AG20443 (cell line): Measurements from ENCODE around the gene AHCYL2.
A peak's percentile ranks its signal among the peaks of the same experiment; 100 is the strongest.

Source experiments
- DNase-seq: peaks from one replicate; pipeline ENCODE4 v3.0.0; 2012; ENCODE audit warnings: low spot score, mixed read lengths

The AHCYL2 gene

DNA sequence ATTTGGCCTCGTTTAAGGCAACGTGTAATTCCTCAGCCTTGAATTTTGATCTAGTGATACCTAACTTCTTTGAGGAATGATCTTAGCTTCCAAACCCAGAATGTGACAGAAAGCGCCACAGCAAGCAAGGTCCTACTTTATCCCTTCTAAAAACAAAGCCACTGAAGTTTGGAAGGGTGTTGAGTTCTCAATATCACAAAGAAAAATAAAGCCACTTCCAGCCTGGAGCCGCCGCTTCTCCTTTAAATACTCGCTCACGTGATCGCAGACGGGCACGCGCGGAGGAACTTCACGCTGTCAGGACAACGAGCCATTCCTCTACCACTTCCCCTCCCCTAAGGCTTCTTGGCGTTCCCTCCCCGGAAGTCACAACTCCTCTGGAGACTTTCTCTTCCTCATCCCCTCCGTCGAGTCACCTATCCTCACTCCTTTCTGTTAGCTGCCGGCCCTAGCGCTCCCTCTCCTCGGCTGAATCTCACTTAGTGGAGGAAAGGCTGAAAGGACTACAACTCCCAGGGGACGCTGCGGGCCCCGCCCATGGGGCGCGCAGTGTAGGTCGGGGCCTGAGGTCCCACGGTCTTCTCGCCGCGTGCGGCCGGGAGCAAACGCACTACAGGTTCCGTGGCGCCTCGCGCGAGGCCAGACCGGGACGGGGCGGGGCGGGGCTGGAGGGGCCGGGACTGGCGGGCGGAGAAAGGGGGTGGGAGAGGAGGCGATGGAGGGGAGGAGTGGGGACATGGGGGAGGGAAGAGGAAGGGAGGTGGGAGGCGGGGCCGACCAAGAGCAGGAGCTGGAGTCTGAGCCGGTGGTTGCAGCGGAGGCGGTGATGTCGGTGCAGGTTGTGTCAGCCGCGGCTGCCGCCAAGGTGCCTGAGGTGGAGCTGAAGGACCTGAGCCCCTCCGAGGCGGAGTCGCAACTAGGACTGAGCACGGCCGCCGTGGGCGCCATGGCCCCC lies at the start of gene AHCYL2:
TSS of gene AHCYL2 (plus strand) at position 780 of the 955 bp plus-strand sequence.
- DNase-seq = peak; percentile 98

DNA sequence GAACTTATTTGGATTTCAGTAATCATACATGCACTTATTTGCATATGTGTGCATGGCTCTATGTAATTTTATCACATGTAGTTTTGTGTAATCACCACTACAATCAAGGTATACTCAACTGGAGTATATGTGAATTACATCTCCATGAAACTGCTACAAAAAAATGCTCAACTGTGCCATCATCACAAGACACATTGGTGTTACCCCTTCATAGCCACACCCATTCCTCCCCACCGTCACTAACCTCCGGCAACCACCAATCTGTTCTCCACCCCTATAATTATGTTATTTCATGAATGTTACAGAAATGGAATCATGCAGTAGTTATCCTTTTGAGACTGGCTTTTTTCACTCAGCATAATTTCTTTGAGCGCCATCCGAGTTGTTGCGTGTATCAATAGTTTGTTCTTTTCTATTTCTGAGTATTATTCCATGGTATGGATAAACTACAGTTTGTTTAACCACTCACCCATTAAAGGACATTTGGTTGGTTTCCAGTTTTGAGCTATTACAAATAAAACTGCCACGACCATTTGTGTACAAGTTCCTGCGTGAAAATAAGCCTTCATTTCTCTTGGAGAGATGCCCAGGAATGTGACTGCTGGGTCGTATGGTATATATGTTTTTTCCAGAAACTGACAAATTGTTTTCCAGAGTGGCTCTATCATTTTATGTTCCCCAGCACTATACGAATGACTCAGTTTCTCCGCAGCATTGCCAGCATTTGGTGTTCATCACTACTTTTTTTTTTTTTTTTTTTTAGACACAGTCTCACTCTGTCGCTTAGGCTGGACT lies 47.7 kb upstream of the AHCYL2 start:
- no peak for DNase-seq

DNA sequence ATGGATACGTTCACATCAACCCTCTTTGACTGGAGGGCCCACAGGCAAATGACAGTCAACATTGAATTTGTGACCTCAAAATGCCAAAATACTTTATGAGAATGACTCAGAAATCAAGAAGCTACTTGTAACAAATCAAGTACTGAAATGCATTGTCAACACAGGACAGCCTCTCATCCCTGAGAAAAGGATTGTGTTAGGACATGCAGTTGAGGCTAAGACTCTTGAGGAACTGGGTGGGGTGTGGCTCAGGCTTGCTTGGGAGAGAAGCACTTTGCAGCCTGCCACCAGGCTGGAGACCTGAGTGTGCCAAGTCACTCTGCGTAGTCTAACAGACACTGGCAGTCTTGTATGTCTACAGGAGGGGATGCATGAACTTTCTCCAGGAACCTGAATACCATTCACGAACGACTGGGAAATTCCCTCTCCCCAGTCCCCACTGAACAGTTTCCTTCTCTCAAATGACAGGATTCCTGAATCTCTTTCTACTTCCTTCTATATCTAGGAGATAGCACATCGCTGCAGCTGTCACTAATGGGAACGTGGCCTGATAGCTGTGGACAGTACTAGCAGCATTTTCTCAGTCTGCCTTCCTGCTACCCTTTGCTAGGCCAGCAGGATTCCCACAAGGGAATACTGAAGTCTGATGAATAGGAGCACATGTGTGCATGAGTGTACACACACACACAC lies 39.7 kb upstream of the AHCYL2 start:
- DNase-seq = no peak

DNA sequence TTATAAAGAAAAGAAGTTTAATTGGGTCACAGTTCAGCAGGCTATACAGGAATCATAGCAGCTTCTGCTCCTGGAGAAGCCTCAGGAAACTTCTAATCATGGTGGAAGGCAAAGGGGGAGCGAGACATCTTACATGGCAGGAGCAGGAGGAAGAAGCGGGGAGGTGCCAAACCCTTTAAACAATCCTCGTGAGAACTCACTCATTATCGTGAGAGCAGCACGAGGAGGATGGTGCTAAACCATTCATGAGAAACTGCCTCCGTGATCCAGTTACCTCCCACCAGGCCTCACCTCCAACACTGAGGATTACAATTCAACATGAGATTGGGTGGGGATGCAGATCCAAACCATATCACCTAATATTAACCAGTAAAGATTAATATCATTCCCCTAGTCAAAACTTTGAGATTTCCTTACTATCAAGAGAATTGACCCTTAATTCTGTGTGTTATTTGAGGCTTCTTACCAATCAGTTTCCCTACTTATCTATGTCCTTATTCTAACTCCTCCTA lies 38.0 kb upstream of the AHCYL2 start:
- no peak for DNase-seq

DNA sequence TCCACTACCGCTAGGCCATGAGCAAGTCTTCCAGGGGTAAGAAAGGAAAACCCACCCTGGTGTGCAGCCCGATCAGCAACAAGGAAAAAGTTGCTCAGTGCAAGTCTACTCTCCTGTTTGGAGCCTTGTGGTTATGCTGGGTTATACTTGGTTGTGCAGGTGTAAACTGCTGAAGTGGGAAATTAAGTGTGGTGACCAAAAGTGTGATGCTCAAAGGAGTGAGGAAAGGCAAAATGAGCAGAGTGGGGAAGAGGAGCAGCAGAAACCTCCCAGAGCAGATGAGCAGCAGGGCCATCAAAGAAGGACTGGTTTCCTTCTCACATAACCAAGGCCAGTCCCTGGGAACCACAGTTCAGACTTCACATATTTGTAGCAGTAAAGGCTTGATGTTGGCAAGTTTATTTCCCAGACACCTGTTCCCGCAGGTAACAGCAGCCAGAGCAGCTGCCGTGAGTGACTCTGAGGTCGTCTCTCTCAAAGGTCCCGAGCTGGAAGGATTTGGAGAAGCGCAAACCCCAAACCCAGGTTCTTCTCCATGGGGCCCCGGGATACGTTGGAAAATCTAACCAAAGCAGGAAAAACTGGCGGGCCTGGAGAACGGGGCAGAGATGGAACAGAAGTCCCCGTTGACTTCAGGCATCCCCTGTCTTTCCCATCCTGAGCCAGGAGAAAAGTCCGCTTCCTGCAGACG lies 37.0 kb upstream of the AHCYL2 start:
- no peak for DNase-seq

DNA sequence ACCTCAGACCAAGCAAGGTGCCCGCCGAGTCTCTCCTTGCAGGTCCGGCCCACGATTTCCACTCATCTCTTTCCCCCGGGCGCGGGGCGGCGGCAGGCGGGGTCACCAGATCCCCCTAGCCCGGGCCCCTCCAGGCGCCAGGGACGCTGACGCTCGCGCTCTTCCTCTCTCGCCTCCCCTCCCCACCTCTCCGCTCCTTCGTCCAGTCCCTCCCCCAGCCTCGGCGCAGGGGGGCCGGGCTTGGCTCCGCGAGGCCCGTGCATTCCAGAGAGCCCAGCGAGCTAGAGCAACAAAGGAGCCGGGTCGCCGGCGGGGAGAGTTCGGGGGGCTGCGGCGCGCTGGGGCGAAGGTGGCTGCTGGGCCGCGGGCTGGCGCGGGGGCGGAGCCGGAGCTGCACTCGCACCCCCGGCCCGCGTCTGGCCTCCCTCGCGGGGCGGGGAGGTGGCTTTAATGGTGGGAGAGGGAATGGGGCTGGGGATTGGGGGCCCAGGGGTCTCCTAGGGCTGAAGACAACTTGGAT lies 36.4 kb upstream of the AHCYL2 start, which contains the start of gene SMO:
TSS of gene SMO (plus strand) at position 262 of the 520 bp plus-strand sequence. CDS start 519 bp downstream, outside the sequence.
- DNase-seq = peak; percentile 73

DNA sequence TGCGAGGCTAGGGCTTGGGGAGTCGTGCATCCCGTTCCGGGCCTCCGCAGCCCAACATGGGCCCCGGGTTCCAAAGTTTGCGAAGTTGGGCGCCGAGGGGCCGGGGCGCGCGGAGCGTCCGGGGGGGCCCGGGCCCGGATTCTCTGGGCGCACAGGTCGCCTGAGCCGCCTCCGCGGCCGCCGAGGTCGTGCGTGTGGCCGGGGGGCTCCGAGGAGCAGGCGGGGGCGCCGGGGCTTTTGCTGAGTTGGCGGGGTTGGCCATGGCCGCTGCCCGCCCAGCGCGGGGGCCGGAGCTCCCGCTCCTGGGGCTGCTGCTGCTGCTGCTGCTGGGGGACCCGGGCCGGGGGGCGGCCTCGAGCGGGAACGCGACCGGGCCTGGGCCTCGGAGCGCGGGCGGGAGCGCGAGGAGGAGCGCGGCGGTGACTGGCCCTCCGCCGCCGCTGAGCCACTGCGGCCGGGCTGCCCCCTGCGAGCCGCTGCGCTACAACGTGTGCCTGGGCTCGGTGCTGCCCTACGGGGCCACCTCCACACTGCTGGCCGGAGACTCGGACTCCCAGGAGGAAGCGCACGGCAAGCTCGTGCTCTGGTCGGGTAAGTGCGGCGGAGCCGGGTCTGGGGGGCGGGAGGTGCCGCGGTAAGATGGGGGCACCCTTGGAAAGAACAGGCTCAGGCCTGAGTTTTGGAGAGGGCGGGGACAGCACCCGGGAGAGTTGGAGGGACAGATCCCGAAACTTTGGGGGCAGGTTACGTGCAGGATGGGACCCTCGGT lies 35.8 kb upstream of the AHCYL2 start:
- peak; percentile 79 for DNase-seq

DNA sequence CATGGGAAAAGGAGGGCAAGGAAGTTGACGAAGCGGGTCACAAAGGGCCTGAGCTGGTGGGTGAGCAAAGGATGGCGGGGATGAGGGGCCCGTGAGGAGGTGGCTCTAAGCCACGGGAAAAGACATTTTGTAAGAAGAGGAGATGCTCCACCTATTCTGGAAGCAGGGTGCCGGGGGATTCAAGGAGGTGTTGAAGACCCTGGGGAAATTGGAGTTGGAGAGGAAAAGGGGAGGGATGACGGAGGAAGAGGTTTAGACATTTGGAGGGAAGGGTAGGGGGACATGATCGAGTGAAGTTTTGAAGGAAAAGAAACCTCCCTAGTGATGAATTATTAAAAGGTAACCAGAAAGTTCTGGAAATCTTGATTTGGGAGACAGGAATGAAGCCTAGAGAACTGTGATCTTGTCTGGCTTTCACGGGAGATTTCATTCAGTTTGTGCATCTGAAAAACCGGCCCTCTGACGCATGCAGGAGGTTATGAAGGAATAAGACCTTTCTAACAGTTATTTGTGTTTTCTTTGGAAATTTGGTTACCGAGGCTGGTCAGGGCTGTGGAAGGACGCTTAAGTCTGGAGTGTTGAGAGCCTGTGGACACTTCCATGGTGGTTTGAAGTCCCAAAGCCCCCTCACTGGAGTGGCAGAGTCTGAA lies 35.0 kb upstream of the AHCYL2 start:
- no peak for DNase-seq

DNA sequence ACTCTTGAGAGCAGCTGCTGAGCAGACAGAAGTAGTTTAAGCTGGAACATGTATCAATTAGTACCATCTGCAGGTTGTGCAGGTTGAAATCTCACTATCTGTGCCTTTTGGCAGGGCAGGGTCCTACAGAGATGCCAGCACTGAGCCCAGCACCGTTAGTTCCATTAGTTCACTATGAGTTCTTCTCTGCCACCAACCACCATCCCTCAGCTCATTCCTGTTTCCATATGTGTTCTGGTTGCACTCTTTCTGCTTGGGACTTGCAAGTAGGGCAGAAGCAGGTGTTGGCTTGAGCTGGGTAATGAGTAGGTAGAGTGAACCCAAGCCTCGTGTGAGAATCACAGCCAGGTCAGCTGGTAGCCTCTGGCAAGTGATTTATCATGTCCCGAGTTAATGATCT lies 33.6 kb upstream of the AHCYL2 start:
- DNase-seq = peak; percentile 1

DNA sequence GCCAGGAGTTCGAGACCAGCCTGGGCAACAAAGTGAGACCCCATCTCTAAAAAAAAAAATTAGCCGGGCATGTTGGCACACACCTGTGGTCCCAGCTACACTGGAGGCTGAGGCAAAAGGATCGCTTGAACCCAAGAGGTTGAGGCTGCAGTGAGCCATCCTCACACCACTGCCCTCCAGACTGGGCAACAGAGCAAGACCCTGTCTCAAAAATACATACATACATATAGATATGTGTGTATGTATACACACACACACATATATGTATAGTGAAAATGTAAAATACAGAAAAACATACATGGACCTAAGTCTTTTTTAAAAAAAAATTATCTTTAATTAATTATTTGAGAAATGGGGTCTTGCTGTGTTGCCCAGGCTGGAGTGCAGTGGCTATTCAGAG lies 30.9 kb upstream of the AHCYL2 start:
- no peak for DNase-seq

DNA sequence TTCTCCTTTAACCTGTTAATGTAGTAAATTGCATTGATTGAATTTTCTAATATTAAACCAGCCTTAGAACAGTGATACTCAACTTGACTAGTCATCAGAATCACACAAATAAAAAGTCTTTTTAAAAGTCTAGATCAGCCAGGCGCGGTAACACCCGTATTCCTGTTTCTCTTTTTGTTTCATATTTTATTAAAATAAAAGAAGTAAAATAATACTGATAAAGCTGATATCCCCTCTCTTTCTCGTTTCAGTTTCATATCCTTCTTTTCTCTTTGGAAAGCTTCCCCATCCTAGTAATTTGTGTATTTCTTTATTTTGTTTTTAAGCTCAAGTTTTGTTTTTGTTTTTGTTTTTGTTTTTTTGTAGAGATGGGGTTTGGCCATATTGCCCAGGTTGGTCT lies 27.1 kb upstream of the AHCYL2 start:
- no peak for DNase-seq

DNA sequence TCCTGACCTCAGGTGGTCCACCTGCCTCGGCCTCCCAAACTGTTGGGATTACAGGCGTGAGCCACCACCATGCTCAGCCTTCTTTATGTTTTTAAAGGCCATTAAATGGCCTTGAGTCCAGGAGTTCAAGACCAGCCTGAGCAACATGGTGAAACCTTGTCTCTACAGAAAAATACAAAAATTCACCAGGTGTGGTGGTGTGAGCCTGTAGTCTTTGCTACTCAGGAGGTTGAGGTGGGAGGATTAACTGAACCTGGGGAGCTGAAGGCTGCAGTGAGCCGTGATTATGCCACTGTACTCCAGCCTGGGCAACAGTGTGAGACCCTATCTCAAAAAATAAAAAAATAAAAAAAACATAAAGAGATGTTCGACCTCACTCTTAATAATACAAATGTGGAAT lies 25.4 kb upstream of the AHCYL2 start:
- no peak for DNase-seq

DNA sequence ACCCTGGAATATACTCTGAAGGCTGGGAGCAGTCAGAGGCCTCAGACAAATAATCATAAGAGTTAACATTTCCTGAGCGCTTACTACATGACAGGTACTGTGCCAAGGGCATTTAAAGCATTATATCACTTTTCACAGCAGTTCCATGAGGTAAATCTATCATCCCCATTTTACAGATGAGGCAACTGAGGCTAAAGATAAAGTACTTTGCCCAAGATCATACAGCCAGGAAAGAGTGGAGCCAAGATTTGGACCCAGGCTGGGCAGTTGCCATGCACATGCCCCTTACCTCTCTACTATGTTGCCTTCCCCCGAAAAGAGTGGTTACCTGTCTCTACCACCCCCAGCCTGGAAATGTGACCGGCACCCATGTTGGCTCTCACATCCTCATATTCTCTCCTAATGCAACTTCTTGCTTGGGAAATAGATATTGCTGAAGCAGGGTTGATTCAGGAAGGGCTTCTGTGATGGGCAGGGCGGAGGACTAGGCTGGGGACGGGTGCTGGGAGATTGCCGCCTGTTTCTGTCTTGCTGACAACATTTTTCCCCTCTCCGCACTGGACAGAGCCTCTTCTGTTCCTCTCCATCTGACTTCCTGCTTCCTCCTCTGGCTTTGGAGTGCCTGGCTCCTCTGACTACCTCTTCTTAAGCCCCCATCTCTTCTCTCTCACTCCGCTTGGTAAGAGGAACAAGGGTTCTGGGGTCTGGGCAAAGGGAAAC lies 22.6 kb upstream of the AHCYL2 start:
- DNase-seq = no peak

DNA sequence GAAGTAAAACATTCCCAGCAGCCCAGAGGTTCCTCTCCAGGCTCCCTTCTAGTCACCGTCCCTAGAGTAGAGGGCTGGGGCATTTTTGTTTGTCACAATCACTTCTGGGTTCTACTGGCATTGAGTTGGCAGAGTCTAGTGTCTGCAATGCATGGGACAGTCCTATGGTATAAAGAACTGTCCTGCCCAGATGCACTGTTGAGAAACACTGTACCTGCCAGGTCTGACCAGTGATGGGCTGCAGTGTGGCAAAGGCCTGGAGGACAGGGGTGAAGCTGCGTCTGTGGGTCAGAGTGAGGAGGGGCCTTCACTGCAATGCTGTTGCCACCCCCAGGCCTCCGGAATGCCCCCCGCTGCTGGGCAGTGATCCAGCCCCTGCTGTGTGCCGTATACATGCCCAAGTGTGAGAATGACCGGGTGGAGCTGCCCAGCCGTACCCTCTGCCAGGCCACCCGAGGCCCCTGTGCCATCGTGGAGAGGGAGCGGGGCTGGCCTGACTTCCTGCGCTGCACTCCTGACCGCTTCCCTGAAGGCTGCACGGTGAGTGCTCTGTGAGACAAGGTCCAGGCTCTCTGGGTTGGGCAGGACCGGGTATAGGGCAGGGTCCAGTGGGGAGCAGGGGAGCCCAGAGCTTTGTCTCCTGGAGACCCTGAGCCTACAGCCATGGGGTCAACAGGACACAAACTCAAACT lies 21.6 kb upstream of the AHCYL2 start:
- no peak for DNase-seq

DNA sequence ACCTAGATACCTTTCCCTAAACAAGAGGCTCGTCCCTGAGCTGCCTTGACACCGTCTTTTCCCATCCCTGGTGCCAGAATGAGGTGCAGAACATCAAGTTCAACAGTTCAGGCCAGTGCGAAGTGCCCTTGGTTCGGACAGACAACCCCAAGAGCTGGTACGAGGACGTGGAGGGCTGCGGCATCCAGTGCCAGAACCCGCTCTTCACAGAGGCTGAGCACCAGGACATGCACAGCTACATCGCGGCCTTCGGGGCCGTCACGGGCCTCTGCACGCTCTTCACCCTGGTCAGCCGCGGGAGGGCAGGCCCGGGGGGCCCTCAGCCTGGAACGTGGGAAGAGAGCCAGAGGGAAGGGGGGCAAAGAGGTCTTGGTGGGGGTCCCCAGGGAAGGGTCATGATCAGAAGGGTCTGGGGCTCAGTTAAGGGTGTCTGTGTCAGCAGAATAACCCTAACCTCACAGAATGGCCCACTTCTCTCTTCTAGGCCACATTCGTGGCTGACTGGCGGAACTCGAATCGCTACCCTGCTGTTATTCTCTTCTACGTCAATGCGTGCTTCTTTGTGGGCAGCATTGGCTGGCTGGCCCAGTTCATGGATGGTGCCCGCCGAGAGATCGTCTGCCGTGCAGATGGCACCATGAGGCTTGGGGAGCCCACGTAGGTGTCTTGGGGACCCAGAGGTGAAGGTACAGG lies 19.6 kb upstream of the AHCYL2 start:
- DNase-seq = no peak

DNA sequence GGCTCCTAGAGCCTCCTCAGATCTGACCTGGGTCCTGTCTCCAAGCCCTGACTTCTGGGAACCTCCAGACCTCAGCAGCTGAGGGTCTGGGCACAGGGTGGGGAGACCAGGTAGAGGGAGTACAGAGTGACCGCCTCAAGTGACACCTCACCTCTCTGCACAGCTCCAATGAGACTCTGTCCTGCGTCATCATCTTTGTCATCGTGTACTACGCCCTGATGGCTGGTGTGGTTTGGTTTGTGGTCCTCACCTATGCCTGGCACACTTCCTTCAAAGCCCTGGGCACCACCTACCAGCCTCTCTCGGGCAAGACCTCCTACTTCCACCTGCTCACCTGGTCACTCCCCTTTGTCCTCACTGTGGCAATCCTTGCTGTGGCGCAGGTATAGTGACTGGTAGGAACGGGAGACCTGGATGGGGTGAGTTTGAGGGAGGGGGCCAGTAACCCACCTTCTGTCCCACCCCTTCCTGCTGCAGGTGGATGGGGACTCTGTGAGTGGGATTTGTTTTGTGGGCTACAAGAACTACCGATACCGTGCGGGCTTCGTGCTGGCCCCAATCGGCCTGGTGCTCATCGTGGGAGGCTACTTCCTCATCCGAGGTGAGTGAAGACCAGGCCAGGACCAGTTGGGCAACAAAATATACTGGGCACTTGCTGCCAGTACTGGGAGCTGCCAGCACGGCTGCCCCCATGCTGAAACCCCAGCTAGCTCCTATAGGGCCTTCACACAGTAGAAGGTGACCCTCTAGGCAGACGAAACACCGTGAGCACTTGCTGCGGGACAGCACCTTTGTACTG lies 18.6 kb upstream of the AHCYL2 start:
- DNase-seq = no peak

DNA sequence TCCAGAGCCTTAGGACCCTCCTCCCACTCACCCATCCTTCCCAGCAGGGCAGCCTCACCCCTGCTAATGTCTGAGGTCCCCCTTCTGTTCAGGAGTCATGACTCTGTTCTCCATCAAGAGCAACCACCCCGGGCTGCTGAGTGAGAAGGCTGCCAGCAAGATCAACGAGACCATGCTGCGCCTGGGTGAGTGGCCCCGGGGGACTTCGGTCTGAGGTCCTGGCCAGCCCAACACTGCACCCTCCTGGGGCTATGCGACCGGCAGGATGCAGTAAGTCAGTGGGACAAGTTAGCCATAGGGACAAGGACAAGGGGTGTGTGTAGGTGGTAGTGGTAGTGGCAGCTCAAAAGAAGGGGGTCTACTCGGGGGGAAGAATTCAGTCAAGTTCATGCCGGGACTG lies 16.2 kb upstream of the AHCYL2 start:
- DNase-seq = no peak
